ENCODE measurements around the gene HADH.
A peak's percentile ranks its signal among the peaks of the same experiment; 100 is the strongest.

HADH gene

GRCh38 chr4:108058685-108059440, 69.2 kb downstream of the HADH start:
- DNase-seq (ENCODE audit: low read depth in 2 of 2), result no peak

- no peak for DNase-seq (ENCODE audit: low read depth in 2 of 2)
These were observed 70.5 kb downstream of the HADH start for GRCh38 chr4:108060164-108060563.

- no peak for DNase-seq (ENCODE audit: low read depth in 2 of 2)
These were observed 71.1 kb downstream of the HADH start for GRCh38 chr4:108060686-108061321.

GRCh38 chr4:108068442-108068841, 78.8 kb downstream of the HADH start:
- DNase-seq (ENCODE audit: low read depth in 2 of 2), result no peak

- DNase-seq (ENCODE audit: low read depth in 2 of 2), result no peak
These were observed 81.1 kb downstream of the HADH start for GRCh38 chr4:108070775-108071174.

- peak in 1 of 2 experiments; percentile 23 for DNase-seq (ENCODE audit: low read depth in 2 of 2)
These were observed 82.6 kb downstream of the HADH start for GRCh38 chr4:108072300-108072699.

- DNase-seq (ENCODE audit: low read depth in 2 of 2), result no peak
These were observed 88.5 kb downstream of the HADH start for GRCh38 chr4:108078024-108078733.

- no peak for DNase-seq (ENCODE audit: low read depth in 2 of 2)
These were observed 91.1 kb downstream of the HADH start for GRCh38 chr4:108080747-108081146.

- DNase-seq (ENCODE audit: low read depth in 2 of 2), result no peak
These were observed 91.6 kb downstream of the HADH start for GRCh38 chr4:108081256-108081655.
